Activated B cell treated with CpG ODN at 0.5 μM for 24 hours (primary cell): ENCODE data around the gene NOTCH3. TPM values are rescaled to one million over a fixed set of nuclear protein-coding genes. Genes with fewer than 3 reads are reported as not detected.

ENCODE experiments used
- ATAC-seq: fragments of 200-7000 bp; cut with Tn5 transposase; one replicate; pipeline ENCODE4 v1.10.0; 2021; ENCODE audit warnings: low read depth, mild to moderate bottlenecking, moderate library complexity
- CTCF ChIA-PET: fragments of 350-600 bp; sonication (Branson Sonifier 250); formaldehyde crosslinking; loops from one replicate; lab custom pipeline; 2021; ENCODE audit warnings: antibody characterized with exemption; lab: Charles Lee
- POLR2A ChIA-PET: fragments of 350-600 bp; sonication (Branson Sonifier 250); formaldehyde crosslinking; loops from one replicate; lab custom pipeline; 2021; ENCODE audit warnings: antibody characterized with exemption; lab: Charles Lee
- DNase-seq: peaks from one replicate; pipeline ENCODE4 v3.0.0; 2022
- H3K27ac Mint-ChIP-seq: one replicate; pipeline ENCODE4 v1.8.0; 2020; ENCODE audit warnings: mixed read lengths
- H3K27me3 Mint-ChIP-seq: one replicate; pipeline ENCODE4 v1.8.0; 2021; ENCODE audit warnings: mixed read lengths
- H3K36me3 Mint-ChIP-seq: one replicate; pipeline ENCODE4 v1.8.0; 2021; ENCODE audit warnings: low read depth, mixed read lengths
- H3K4me1 Mint-ChIP-seq: one replicate; pipeline ENCODE4 v1.8.0; 2021; ENCODE audit warnings: mixed read lengths
- H3K4me3 Mint-ChIP-seq: one replicate; pipeline ENCODE4 v1.8.0; 2020; ENCODE audit warnings: mild to moderate bottlenecking, mixed read lengths
- H3K9me3 Mint-ChIP-seq: one replicate; pipeline ENCODE4 v1.8.0; 2020; ENCODE audit warnings: mixed read lengths
- intact Hi-C: fragments of 100-400 bp; cut with micrococcal nuclease; formaldehyde crosslinking; loops from one replicate; pipeline ENCODE4 v1.15.1; 2024
- total RNA-seq: library from RNA; stranded (reverse); gene quantifications from 2 replicates; pipeline ENCODE4 v1.2.3, GENCODE V29; 2022
- TF ChIP-seq, protein P1 (sequence below): fragments of 200-600 bp; IDR thresholded peaks from one replicate; pipeline ENCODE4 v1.8.0; 2022; ENCODE audit warnings: antibody characterized with exemption, mild to moderate bottlenecking

Gene NOTCH3
- total RNA-seq, 1 donor from 2014 or later: not detected

GRCh38 chr19:15212711-15213110 is 11.9 kb upstream of the NOTCH3 start:
- ChIA-PET CTCF (no interaction called here), POLR2A (no interaction called here)
- TF ChIP-seq, protein P1, sequence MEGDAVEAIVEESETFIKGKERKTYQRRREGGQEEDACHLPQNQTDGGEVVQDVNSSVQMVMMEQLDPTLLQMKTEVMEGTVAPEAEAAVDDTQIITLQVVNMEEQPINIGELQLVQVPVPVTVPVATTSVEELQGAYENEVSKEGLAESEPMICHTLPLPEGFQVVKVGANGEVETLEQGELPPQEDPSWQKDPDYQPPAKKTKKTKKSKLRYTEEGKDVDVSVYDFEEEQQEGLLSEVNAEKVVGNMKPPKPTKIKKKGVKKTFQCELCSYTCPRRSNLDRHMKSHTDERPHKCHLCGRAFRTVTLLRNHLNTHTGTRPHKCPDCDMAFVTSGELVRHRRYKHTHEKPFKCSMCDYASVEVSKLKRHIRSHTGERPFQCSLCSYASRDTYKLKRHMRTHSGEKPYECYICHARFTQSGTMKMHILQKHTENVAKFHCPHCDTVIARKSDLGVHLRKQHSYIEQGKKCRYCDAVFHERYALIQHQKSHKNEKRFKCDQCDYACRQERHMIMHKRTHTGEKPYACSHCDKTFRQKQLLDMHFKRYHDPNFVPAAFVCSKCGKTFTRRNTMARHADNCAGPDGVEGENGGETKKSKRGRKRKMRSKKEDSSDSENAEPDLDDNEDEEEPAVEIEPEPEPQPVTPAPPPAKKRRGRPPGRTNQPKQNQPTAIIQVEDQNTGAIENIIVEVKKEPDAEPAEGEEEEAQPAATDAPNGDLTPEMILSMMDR: no peak
- Mint-ChIP-seq H3K27ac (no peak overlapping the region), H3K9me3 (no peaks in the 10 kb centered on the region), H3K4me3 (no peak overlapping the region), H3K27me3 (peaks cover 3% of the 10 kb centered on the region), H3K36me3 (no peaks in the 10 kb centered on the region), H3K4me1 (no peaks in the 10 kb centered on the region)
- no peak for ATAC-seq
- intact Hi-C loops: no loop called here
- DNase-seq: no peak

GRCh38 chr19:15210323-15210781 is 9.6 kb upstream of the NOTCH3 start:
- ATAC-seq (no peak), DNase-seq (no peak)
- Mint-ChIP-seq H3K4me3 (no peak overlapping the region), H3K27me3 (peaks cover 10% of the 10 kb centered on the region), H3K4me1 (no peaks in the 10 kb centered on the region), H3K27ac (no peak overlapping the region), H3K36me3 (no peaks in the 10 kb centered on the region), H3K9me3 (no peaks in the 10 kb centered on the region)
- CTCF ChIA-PET: no interaction called here
- POLR2A ChIA-PET: interaction anchor here (0.6 to 0.7 kb wide), 2 partner anchors 8 to 78 kb away, joined by 4 to 6 read pairs; no protein-coding TSS in a partner anchor
- intact Hi-C loops: no loop called here
- TF ChIP-seq, protein P1: no peak

GRCh38 chr19:15201374-15202023 is 704 bp upstream of the NOTCH3 start:
- Mint-ChIP-seq H3K4me3 (peak overlapping the region; percentile 63), H3K27ac (no peak overlapping the region), H3K27me3 (peaks cover 44% of the 10 kb centered on the region), H3K36me3 (no peaks in the 10 kb centered on the region), H3K9me3 (no peaks in the 10 kb centered on the region), H3K4me1 (peaks cover 22% of the 10 kb centered on the region)
- ChIA-PET CTCF (no interaction called here), POLR2A (interaction anchor here (0.6 kb wide), 1 partner anchor 9 kb away, joined by 4 read pairs; no protein-coding TSS in a partner anchor)
- DNase-seq: no peak
- ATAC-seq: no peak
- TF ChIP-seq, protein P1: no peak
- intact Hi-C loops: no loop called here

DNA sequence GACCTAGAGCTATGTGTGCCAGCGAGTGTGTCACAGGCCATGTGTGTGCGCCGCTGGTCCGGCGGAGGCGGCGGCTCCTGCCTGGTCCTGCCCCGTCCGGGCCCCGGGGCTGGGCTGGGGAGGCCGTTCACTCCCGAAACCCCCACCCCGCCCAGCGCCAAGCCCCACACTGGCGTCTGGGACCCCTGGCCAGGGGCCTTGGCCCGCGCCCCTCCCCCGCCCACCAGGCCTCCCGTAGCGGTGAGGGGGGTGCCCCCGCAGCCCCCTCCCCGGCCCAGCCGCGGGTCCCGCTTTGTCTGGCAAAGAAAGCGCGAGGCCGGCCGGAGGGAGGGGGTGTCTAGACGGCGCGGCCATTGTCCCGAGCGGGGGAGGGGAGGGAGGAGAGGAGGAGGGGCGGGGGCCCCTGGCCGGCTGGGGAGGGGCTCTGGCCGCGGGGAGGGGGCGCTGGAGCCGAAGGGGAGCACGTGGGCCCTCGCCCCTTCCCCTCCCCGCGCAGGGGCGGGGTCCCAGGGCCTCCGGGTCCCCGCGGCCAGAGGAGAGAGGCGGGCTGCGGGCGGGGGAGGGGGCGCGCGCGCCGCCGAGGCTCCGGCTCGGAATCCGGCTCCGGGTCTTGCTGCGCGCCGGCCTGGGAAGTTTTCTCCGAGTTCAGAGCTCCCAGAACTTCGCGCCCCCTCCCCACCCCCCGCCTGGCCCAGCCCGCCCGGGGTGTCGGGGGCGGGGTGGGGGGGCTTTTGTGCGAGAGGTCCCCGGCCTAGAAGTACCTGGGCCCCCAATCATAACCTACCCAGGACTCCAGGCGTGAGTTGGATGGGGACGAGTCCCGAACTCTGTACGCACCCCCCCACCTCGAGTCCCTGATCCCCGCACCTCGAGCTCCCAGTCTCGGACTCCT is 888 bp downstream of the NOTCH3 start:
- TF ChIP-seq, protein P1: no peak
- DNase-seq (no peak), ATAC-seq (no peak)
- Mint-ChIP-seq H3K36me3 (no peaks in the 10 kb centered on the region), H3K9me3 (no peaks in the 10 kb centered on the region), H3K27ac (no peak overlapping the region), H3K4me3 (peak overlapping the region; percentile 64), H3K4me1 (peaks cover 28% of the 10 kb centered on the region), H3K27me3 (peaks cover 42% of the 10 kb centered on the region)
- intact Hi-C loops: loop anchor here (5.0 kb wide), 1 partner anchor 32 kb away; the partner anchor contains the start of gene EPHX3
- ChIA-PET POLR2A (no interaction called here), CTCF (no interaction called here)
